ENCODE results near the gene ADGRG1.

ADGRG1 gene

GRCh38 chr16:57648581-57649442, 20.4 kb downstream of the ADGRG1 start:
- DNase-seq (ENCODE audit: insufficient read length) (peak; percentile 89), FAIRE-seq (peak; percentile 92)

GRCh38 chr16:57649443-57649751, 21.0 kb downstream of the ADGRG1 start:
- no peak for FAIRE-seq
- no peak for DNase-seq (ENCODE audit: insufficient read length)
- TF ChIP-seq POLR2AphosphoS5 (IDR thresholded peaks at IDR 0.05; ENCODE audit: low read depth, low read length) (no peak), POLR2A (IDR thresholded peaks at IDR 0.05; ENCODE audit: low read depth, low read length) (no peak), TAF1 (IDR thresholded peaks at IDR 0.05; ENCODE audit: borderline replicate concordance, low read depth, low read length) (no peak)

More at GRCh38 chr16:57648581-57649442, 20.4 kb downstream of the ADGRG1 start:
- TF ChIP-seq POLR2AphosphoS5 (IDR thresholded peaks at IDR 0.05; ENCODE audit: low read depth, low read length) (no peak), POLR2A (IDR thresholded peaks at IDR 0.05; ENCODE audit: low read depth, low read length) (no peak), TAF1 (IDR thresholded peaks at IDR 0.05; ENCODE audit: borderline replicate concordance, low read depth, low read length) (no peak)

GRCh38 chr16:57649846-57650245, 21.4 kb downstream of the ADGRG1 start:
- DNase-seq (ENCODE audit: insufficient read length): no peak
- FAIRE-seq: no peak
- TF ChIP-seq POLR2AphosphoS5 (IDR thresholded peaks at IDR 0.05; ENCODE audit: low read depth, low read length) (no peak), TAF1 (IDR thresholded peaks at IDR 0.05; ENCODE audit: borderline replicate concordance, low read depth, low read length) (no peak), POLR2A (IDR thresholded peaks at IDR 0.05; ENCODE audit: low read depth, low read length) (no peak)

GRCh38 chr16:57651344-57652333, 23.2 kb downstream of the ADGRG1 start:
- no peak for FAIRE-seq
- TF ChIP-seq POLR2AphosphoS5 (IDR thresholded peaks at IDR 0.05; ENCODE audit: low read depth, low read length) (no peak), POLR2A (IDR thresholded peaks at IDR 0.05; ENCODE audit: low read depth, low read length) (no peak), TAF1 (IDR thresholded peaks at IDR 0.05; ENCODE audit: borderline replicate concordance, low read depth, low read length) (no peak)
- DNase-seq (ENCODE audit: insufficient read length): no peak

- no peak for DNase-seq (ENCODE audit: insufficient read length)
- TF ChIP-seq POLR2AphosphoS5 (IDR thresholded peaks at IDR 0.05; ENCODE audit: low read depth, low read length) (no peak), POLR2A (IDR thresholded peaks at IDR 0.05; ENCODE audit: low read depth, low read length) (no peak), TAF1 (IDR thresholded peaks at IDR 0.05; ENCODE audit: borderline replicate concordance, low read depth, low read length) (no peak)
- no peak for FAIRE-seq
Observed at GRCh38 chr16:57652695-57653471, 24.5 kb downstream of the ADGRG1 start.

- no peak for TF ChIP-seq TAF1 (IDR thresholded peaks at IDR 0.05; ENCODE audit: borderline replicate concordance, low read depth, low read length)
- no peak for TF ChIP-seq POLR2AphosphoS5 (IDR thresholded peaks at IDR 0.05; ENCODE audit: low read depth, low read length)
- no peak for TF ChIP-seq POLR2A (IDR thresholded peaks at IDR 0.05; ENCODE audit: low read depth, low read length)
- FAIRE-seq: no peak
- no peak for DNase-seq (ENCODE audit: insufficient read length)
Observed at GRCh38 chr16:57653936-57654335, 25.5 kb downstream of the ADGRG1 start.

GRCh38 chr16:57656342-57656955, 28.0 kb downstream of the ADGRG1 start:
- DNase-seq (ENCODE audit: insufficient read length) (no peak), FAIRE-seq (no peak)
- TF ChIP-seq TAF1 (IDR thresholded peaks at IDR 0.05; ENCODE audit: borderline replicate concordance, low read depth, low read length) (no peak), POLR2A (IDR thresholded peaks at IDR 0.05; ENCODE audit: low read depth, low read length) (no peak), POLR2AphosphoS5 (IDR thresholded peaks at IDR 0.05; ENCODE audit: low read depth, low read length) (no peak)

GRCh38 chr16:57657228-57657627, 28.8 kb downstream of the ADGRG1 start:
- FAIRE-seq (no peak), DNase-seq (ENCODE audit: insufficient read length) (no peak)
- TF ChIP-seq POLR2A (IDR thresholded peaks at IDR 0.05; ENCODE audit: low read depth, low read length): no peak
- no peak for TF ChIP-seq POLR2AphosphoS5 (IDR thresholded peaks at IDR 0.05; ENCODE audit: low read depth, low read length)
- no peak for TF ChIP-seq TAF1 (IDR thresholded peaks at IDR 0.05; ENCODE audit: borderline replicate concordance, low read depth, low read length)

GRCh38 chr16:57658130-57658877, 29.9 kb downstream of the ADGRG1 start:
- TF ChIP-seq POLR2AphosphoS5 (IDR thresholded peaks at IDR 0.05; ENCODE audit: low read depth, low read length): no peak
- TF ChIP-seq TAF1 (IDR thresholded peaks at IDR 0.05; ENCODE audit: borderline replicate concordance, low read depth, low read length): no peak
- TF ChIP-seq POLR2A (IDR thresholded peaks at IDR 0.05; ENCODE audit: low read depth, low read length): no peak
- FAIRE-seq: no peak
- DNase-seq (ENCODE audit: insufficient read length): no peak

Measured in GM12892 (cell line).